ENCODE results near the gene CKS2.
A peak's percentile ranks its signal among the peaks of the same experiment; 100 is the strongest.
"Not testable (repeated sequence)": the region's sequence is repeated elsewhere in the genome, so short reads cannot be mapped to it uniquely, and the experiment has no call there.

CKS2 gene

GRCh38 chr9:89309608-89310474 lies 1.2 kb upstream of the CKS2 start:
- DNase-seq (ENCODE audit: low read depth in 2 of 2, low spot score in 1 of 2), result no peak

GRCh38 chr9:89311346-89312221 lies 589 bp downstream of the CKS2 start:
- DNase-seq (ENCODE audit: low read depth in 2 of 2, low spot score in 1 of 2), result no peak

- no peak for DNase-seq (ENCODE audit: low read depth in 2 of 2, low spot score in 1 of 2)
Observed at GRCh38 chr9:89312222-89312571, 1.2 kb downstream of the CKS2 start.

- no peak for DNase-seq (ENCODE audit: low read depth in 2 of 2, low spot score in 1 of 2)
Observed at GRCh38 chr9:89313842-89314241, 2.8 kb downstream of the CKS2 start.

- no peak for DNase-seq (ENCODE audit: low read depth in 2 of 2, low spot score in 1 of 2)
Observed at GRCh38 chr9:89314955-89315354, 4.0 kb downstream of the CKS2 start.

GRCh38 chr9:89315482-89315881 lies 4.5 kb downstream of the CKS2 start:
- DNase-seq (ENCODE audit: low read depth in 2 of 2, low spot score in 1 of 2), result no peak

GRCh38 chr9:89317282-89317681 lies 6.3 kb downstream of the CKS2 start:
- no peak for DNase-seq (ENCODE audit: low read depth in 2 of 2, low spot score in 1 of 2)

GRCh38 chr9:89318123-89319014 lies 7.4 kb downstream of the CKS2 start, which contains the start of gene SECISBP2:
SECISBP2 (plus strand) TSS chr9:89318500; CDS start chr9:89318577, 77 bp downstream.
- DNase-seq (ENCODE audit: low read depth in 2 of 2, low spot score in 1 of 2), result peak; percentile 85 to 89

GRCh38 chr9:89319015-89319905 lies 8.3 kb downstream of the CKS2 start:
- no peak for DNase-seq (ENCODE audit: low read depth in 2 of 2, low spot score in 1 of 2)

- DNase-seq (ENCODE audit: low read depth in 2 of 2, low spot score in 1 of 2), result no peak
Observed at GRCh38 chr9:89323390-89323789, 12.4 kb downstream of the CKS2 start.

GRCh38 chr9:89325733-89326132 lies 14.7 kb downstream of the CKS2 start:
- DNase-seq (ENCODE audit: low read depth in 2 of 2, low spot score in 1 of 2), result no peak

GRCh38 chr9:89328064-89328463 lies 17.1 kb downstream of the CKS2 start:
- no peak for DNase-seq (ENCODE audit: low read depth in 2 of 2, low spot score in 1 of 2)

GRCh38 chr9:89329917-89330316 lies 18.9 kb downstream of the CKS2 start:
- no peak for DNase-seq (ENCODE audit: low read depth in 2 of 2, low spot score in 1 of 2)

GRCh38 chr9:89330513-89330912 lies 19.5 kb downstream of the CKS2 start:
- DNase-seq (ENCODE audit: low read depth in 2 of 2, low spot score in 1 of 2), result no peak

GRCh38 chr9:89339807-89340206 lies 28.8 kb downstream of the CKS2 start:
- DNase-seq (ENCODE audit: low read depth in 2 of 2, low spot score in 1 of 2), result no peak

GRCh38 chr9:89340332-89340731 lies 29.3 kb downstream of the CKS2 start:
- DNase-seq (ENCODE audit: low read depth in 2 of 2, low spot score in 1 of 2), result no peak

- DNase-seq (ENCODE audit: low read depth in 2 of 2, low spot score in 1 of 2), result no peak
Observed at GRCh38 chr9:89342213-89342612, 31.2 kb downstream of the CKS2 start.

- no peak for DNase-seq (ENCODE audit: low read depth in 2 of 2, low spot score in 1 of 2)
Observed at GRCh38 chr9:89342948-89343347, 32.0 kb downstream of the CKS2 start.

GRCh38 chr9:89343812-89344211 lies 32.8 kb downstream of the CKS2 start:
- DNase-seq (ENCODE audit: low read depth in 2 of 2, low spot score in 1 of 2), result not testable (repeated sequence)

GRCh38 chr9:89345476-89345875 lies 34.5 kb downstream of the CKS2 start:
- no peak for DNase-seq (ENCODE audit: low read depth in 2 of 2, low spot score in 1 of 2)
